ENCODE measurements around the gene GABRR1.

DNA sequence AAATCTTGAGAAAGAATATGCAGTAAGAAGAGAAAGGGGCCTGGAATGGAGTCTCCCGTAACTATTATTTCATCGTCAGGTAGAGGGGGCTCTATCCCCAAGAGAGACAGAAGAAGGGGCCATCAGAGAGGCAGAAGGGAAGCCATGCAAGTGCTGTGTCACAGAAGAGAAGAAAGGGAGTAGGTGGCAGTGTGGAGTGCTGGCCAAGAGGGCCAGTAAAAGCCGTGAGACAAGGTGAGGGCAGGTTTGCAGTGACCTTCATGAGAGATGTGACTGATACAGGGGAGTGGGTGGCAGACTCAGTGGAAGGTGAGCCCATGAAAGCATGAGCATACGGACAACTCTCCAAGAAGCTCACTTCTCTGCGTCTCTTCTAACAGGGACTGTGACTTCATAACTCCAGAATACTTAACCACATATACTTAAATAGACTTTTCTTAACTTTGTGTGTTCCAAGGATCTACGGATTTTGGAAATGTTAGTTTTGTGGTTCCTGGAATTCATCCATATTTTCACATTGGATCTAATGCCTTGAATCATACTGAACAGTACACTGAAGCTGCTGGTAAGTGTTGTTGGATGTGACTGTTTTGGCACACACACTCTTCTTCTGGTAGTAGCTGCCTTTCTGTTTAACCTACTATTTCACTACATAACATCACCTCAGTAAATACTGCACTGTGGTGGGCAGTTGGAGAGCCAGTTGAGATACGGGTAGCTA lies 55.7 kb downstream of the GABRR1 start:
- TF ChIP-seq, protein P1, sequence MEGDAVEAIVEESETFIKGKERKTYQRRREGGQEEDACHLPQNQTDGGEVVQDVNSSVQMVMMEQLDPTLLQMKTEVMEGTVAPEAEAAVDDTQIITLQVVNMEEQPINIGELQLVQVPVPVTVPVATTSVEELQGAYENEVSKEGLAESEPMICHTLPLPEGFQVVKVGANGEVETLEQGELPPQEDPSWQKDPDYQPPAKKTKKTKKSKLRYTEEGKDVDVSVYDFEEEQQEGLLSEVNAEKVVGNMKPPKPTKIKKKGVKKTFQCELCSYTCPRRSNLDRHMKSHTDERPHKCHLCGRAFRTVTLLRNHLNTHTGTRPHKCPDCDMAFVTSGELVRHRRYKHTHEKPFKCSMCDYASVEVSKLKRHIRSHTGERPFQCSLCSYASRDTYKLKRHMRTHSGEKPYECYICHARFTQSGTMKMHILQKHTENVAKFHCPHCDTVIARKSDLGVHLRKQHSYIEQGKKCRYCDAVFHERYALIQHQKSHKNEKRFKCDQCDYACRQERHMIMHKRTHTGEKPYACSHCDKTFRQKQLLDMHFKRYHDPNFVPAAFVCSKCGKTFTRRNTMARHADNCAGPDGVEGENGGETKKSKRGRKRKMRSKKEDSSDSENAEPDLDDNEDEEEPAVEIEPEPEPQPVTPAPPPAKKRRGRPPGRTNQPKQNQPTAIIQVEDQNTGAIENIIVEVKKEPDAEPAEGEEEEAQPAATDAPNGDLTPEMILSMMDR (conservative IDR thresholded peaks at IDR 0.05; ENCODE audit: low read length), result peak; percentile 39
- no peak for TF ChIP-seq EZH2phosphoT487 (IDR thresholded peaks at IDR 0.05; ENCODE audit: borderline replicate concordance, low read depth, low read length)

Data from OCI-LY7 (cell line).